Activated gamma-delta T cell treated with anti-CD3 and anti-CD28 coated beads, Interleukin-2, amount 50 U/mL, for 16 hours (primary cell): ENCODE results near the gene PAX2.

ENCODE experiments used
- DNase-seq: peaks from one replicate; pipeline ENCODE4 v3.0.0-alpha.2; 2020; ENCODE audit warnings: low read depth

The PAX2 gene

GRCh38 chr10:100791369-100792058 lies 46.1 kb downstream of the PAX2 start:
- DNase-seq: no peak

GRCh38 chr10:100792574-100792973 lies 47.2 kb downstream of the PAX2 start:
- no peak for DNase-seq

- no peak for DNase-seq
These were observed 47.7 kb downstream of the PAX2 start for GRCh38 chr10:100793055-100793454.

- DNase-seq: no peak
These were observed 54.5 kb downstream of the PAX2 start for GRCh38 chr10:100799881-100800280.

GRCh38 chr10:100800931-100801330 lies 55.5 kb downstream of the PAX2 start:
- DNase-seq: no peak

GRCh38 chr10:100802196-100802595 lies 56.8 kb downstream of the PAX2 start:
- DNase-seq: no peak

GRCh38 chr10:100802607-100803006 lies 57.2 kb downstream of the PAX2 start:
- no peak for DNase-seq

- no peak for DNase-seq
These were observed 58.1 kb downstream of the PAX2 start for GRCh38 chr10:100803492-100803891.

GRCh38 chr10:100803908-100804307 lies 58.5 kb downstream of the PAX2 start:
- DNase-seq: no peak

GRCh38 chr10:100805543-100806355 lies 60.4 kb downstream of the PAX2 start:
- no peak for DNase-seq

GRCh38 chr10:100806356-100806645 lies 60.9 kb downstream of the PAX2 start:
- no peak for DNase-seq

GRCh38 chr10:100807241-100807951 lies 62.0 kb downstream of the PAX2 start:
- no peak for DNase-seq

GRCh38 chr10:100808876-100809275 lies 63.5 kb downstream of the PAX2 start:
- no peak for DNase-seq

- DNase-seq: no peak
These were observed 64.9 kb downstream of the PAX2 start for GRCh38 chr10:100810091-100810834.

- no peak for DNase-seq
These were observed 65.4 kb downstream of the PAX2 start for GRCh38 chr10:100810835-100811116.

GRCh38 chr10:100811261-100811660 lies 65.9 kb downstream of the PAX2 start:
- no peak for DNase-seq

GRCh38 chr10:100811752-100812750 lies 66.7 kb downstream of the PAX2 start:
- DNase-seq: no peak

GRCh38 chr10:100812978-100813377 lies 67.6 kb downstream of the PAX2 start:
- DNase-seq: no peak

- no peak for DNase-seq
These were observed 69.5 kb downstream of the PAX2 start for GRCh38 chr10:100814751-100815474.

- no peak for DNase-seq
These were observed 71.3 kb downstream of the PAX2 start for GRCh38 chr10:100816671-100817070.
